Frontal cortex (tissue), 4 donors: Measurements from ENCODE around the gene TMLHE. TPM values are rescaled to one million over a fixed set of nuclear protein-coding genes. Genes with fewer than 3 reads are reported as not detected.
A peak's percentile ranks its signal among the peaks of the same experiment; 100 is the strongest.
"Not testable (repeated sequence)": the region's sequence is repeated elsewhere in the genome, so short reads cannot be mapped to it uniquely, and the experiment has no call there.

Experiments
- DNase-seq, 2 donors: peaks; one replicate each; pipeline ENCODE4 v3.0.0; 2012; ENCODE audit warnings: low spot score in 2 of 2
- FAIRE-seq: peaks from 2 replicates; lab custom pipeline; 2012; peaks lifted over from hg19 to GRCh38; lab: Jason Lieb, UNC
- total RNA-seq: library from RNA; depleted of rRNA; stranded (reverse); fragments of >200 nt; gene quantifications from one replicate; pipeline ENCODE4 v1.2.3, GENCODE V29; 2014
- donor health status: control.
- donor health status: control.
- donor health status: control.

The TMLHE gene, protein sequence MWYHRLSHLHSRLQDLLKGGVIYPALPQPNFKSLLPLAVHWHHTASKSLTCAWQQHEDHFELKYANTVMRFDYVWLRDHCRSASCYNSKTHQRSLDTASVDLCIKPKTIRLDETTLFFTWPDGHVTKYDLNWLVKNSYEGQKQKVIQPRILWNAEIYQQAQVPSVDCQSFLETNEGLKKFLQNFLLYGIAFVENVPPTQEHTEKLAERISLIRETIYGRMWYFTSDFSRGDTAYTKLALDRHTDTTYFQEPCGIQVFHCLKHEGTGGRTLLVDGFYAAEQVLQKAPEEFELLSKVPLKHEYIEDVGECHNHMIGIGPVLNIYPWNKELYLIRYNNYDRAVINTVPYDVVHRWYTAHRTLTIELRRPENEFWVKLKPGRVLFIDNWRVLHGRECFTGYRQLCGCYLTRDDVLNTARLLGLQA
- total RNA-seq = 24.1 TPM

DNA sequence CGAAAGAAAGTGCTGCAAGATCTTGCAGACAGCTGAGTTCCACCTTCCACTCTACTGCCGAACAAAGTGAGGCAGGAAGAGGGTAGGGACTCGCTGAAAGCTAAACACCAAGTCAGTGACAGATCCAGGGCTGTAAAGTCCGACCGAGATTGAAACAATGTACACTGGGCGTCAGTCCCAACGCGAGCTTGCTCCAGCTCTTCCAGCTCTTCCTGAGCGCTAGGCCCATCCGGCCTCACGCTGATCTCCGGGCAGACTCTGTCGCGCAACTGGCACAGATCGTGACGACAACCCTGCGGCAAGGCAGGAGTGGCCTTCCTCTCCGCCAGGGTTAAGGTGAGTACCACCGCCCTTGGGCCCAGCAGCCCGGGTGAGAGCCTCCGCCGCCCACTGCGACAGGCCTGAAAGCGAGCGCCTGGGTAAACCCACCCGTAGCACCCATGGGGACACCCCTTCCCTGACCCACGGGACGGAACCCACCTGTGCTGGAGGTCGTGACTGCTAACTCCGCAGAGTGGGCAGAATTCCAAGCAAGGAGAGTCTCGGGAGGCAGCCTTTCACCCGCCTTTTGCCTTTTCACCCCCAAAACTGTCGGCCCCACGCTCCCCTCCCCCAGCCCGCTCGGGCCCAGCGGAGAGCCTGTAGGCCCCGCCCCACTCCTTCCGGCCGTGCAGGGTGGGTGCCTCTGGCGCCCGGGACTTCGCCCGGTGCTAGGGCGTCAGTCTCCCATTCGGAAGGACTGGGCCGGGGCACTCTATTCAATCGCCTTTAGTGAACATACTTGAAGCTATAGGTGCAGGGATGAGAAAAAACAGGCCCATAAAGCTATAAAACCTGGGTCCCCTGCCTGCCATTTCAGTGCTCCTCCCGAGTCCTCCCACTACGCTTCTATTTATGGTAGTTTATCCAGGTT, at the start of gene TMLHE, which contains the start of gene SPRY3:
Gene TMLHE (minus strand): TSS at position 641 of the 913 bp plus-strand sequence. CDS start 67,676 bp downstream, outside the sequence.
Gene SPRY3 (plus strand): TSS at position 275 of the 913 bp plus-strand sequence.
- peak in 1 of 2 donors; percentile 27 for DNase-seq
- FAIRE-seq = no peak

DNA sequence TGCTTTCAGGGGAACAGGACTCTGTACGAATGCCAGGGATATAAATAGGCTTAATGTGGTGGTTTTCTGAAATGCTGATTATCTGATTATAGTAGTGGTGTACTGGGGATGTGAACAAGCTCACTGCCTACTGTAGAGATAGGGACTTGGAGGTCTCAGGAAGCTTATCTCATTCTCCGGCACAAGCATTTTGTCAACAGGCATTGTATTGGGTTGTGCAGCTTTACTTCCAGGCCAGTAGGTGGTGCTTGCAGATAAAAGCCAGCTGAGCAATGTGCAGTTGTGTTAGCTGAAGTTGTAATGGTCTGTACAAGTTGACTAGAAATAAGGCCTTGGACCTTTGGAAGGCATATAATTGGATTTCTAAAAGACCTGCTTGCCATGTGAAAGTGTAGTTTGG, 49.5 kb upstream of the TMLHE start:
- DNase-seq = no peak
- no peak for FAIRE-seq

DNA sequence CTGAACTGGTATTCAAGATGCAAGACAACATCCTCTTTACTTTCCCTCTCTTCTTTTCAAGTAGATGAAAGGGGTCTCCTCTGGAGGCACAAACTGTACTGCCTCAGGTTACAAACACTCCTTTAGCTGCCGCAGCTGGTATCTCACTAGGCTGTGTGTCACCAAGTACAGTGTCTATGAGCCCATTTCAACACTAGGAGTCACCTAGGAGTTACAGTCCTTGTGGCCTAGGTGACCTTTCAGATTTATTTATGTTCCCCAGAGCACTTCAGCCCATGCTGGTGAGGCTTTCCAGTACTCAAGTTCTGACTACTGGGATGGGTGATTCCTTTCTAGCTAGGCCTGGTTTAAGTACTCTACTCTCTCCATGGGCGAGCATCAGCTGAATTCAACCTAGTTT, 32.4 kb upstream of the TMLHE start:
- FAIRE-seq (no peak), DNase-seq (no peak)

DNA sequence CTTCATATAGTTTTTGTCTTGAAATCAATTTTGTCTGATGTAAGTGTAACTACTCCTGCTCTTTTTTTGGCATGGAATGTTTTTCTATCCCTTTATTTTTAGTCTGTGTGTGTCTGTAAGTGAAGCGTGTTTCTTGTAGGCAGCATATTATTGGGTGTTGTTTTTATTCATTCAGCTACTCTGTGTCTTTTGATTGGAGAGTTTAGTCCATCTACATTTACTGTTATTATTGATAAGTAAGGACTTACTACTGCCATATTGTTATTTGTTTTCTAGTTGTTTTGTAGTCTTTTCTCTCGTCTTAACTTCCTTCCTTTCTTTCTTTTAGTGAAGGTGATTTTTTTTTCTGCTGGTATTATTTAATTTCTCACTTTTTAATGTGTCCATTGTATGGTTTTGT, 30.5 kb upstream of the TMLHE start:
- DNase-seq (no peak), FAIRE-seq (no peak)

DNA sequence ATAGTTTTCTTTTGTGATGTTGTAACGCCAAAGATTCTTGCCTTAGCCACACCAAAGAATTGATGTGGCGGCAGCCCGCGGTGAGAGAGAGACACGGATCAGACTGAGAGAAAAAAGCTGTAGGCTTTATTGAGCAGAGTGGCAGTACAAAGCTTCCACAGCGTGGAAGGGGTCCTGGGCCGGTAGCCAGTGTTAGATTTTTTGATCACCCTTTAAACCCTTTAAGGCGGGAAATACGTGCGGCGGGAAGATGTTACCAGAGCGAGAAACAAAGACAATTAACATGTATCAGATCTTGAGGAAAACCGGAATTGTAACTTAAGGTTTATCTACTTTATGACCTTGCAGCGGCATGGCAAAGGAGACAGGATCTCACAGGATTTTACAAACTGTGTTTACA, 28.6 kb upstream of the TMLHE start:
- FAIRE-seq, DNase-seq: not testable (repeated sequence)

DNA sequence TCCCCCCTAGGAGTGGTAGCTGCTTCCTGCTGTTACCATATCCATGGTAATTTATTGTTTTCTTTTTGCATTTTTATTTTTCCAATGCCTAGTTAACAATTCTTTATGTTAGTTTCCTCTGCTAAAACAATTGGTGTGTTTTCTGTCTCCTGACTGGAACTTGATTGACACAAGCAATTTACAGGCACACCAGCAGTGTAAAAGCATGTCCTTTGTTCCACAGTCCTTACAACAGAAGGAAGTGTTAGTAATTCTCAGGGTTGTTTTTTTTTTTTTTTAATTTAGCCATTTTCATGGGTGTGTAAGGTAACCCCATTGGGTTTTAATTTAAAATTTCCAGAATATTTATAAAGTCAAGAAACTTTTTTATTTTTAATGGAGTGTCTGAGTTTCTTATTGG, 25.0 kb upstream of the TMLHE start:
- DNase-seq (no peak), FAIRE-seq (no peak)

DNA sequence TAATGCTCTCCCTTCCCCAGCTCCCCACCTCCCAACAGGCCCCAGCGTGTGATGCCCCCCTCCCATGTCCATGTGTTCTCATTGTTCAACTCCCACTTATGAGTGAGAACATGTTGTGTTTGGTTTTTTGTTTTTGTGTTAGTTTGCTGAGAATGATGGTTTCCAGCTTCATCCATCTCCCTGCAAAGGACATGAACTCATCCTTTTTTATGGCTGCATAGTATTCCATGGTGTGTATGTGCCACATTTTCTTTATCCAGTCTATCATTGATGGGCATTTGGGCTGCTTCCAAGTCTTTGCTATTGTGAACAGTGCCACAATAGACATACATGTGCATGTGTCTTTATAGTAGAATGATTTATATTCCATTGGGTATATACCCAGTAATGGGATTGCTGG, 22.3 kb upstream of the TMLHE start:
- FAIRE-seq, DNase-seq: not testable (repeated sequence)

DNA sequence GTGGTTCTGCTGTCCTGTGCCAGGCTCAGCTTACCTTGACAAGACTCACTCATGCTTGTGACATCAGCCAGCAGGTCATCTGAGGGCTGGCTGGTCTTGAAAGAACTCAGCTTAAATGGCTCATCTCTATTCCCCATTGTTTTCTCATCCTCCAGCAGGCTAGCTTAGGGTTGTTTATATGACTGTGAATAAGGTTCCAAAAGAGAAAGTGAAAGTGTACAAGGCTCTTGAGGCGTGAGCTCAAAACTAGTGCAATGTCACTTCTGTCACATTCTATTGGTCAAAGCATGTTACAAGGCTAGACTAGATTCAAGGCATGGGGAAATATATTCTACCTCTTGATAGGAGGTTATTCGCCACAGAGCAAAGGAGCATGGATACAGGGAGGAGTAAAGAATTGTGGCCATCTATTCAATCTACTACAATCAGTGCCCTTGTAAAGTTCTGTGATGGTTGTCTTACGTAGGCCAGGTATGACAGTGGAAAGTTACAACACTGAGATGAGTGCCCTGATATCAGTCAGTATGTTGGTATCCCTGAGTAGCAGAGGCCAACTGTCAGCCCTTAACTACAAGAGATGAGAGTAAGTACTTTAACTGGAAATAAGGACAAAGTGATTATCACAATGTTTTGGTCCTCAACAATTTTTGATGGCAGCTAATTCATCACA, 19.8 kb upstream of the TMLHE start:
- FAIRE-seq (no peak), DNase-seq (no peak)

DNA sequence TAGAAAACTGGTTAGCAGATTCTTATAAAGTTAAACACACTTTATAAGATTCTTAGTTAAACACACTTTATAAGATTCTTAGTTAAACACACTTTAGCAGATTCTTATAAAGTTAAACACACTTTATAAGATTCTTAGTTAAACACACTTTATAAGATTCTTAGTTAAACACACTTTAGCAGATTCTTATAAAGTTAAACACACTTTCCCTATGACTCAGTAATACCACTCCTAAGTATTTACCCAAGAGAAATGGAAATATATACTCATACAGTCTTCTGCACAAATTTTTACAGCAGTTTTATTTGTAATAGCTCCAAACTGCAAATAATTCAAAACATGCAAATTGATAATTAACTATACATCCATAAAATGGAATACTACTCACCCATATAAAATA, 7.4 kb upstream of the TMLHE start:
- DNase-seq = not testable (repeated sequence)
- FAIRE-seq = peak; percentile 23

DNA sequence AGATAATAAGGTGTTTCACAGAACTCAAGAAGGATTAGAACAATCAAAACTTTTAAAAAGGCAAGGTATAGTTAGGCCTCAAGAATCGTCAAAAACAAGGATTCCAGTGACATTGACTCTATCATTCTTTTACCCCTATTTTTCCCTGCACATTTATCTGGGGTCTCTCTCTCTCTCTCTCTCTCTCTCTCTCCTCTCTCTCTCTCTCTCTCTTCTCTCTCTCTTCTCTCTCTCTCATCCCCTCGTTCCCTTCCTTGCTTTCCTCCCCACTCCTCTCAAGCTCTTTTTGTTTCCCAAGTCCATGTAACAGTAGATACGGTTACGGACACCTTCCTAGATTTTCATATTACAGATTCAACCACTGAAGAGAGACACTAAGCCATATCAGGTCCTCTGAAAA, 3.2 kb upstream of the TMLHE start:
- DNase-seq (no peak), FAIRE-seq (no peak)

DNA sequence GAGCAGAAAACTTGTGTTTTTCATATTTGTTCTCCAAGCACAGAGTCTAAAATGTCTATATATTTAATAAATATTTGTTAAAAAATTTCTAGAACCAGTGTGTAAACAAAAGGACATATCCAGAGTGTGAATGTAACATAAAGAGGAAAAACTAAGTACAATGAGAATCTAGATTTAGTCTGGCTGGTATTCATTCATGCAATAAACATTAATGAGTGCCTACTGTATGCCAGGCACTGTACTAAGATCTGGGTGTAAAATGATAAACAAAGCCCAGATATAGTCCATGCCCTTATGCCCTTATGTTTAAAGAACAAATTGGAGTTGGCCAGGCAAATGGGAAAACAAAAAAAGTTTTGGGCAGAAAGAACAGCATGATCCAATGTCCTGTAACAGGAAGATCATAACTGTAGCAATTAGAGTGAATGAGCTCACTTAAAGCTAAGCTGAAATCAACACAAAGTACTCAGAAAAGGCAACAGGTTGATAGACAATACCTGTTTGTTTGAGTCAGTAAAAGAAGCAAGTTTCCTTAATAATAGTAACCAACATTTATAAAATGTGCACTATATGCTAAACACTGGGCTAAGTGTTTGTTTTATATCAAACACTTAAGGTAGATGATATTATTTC, 1.3 kb upstream of the TMLHE start:
- DNase-seq (no peak), FAIRE-seq (no peak)

DNA sequence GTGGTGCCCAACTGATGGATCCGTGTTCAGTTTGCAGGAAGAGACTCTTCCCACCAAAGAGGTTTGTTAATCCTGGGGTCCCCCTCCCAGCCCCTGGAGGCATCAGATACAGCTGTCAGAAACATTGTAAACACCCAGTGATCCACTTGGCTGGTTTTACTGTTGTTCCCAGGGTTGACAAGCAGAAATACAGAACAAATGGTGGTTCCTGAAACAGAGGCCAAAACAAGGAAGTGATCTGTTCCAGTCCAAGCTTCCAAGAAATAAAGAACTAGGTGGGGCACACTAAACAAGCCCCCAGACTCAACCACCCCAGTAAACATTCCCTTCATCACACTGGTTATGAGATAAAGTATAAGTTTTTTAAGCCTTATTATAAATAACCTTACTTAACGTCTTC, 1.4 kb downstream of the TMLHE start:
- DNase-seq = no peak
- FAIRE-seq = no peak

DNA sequence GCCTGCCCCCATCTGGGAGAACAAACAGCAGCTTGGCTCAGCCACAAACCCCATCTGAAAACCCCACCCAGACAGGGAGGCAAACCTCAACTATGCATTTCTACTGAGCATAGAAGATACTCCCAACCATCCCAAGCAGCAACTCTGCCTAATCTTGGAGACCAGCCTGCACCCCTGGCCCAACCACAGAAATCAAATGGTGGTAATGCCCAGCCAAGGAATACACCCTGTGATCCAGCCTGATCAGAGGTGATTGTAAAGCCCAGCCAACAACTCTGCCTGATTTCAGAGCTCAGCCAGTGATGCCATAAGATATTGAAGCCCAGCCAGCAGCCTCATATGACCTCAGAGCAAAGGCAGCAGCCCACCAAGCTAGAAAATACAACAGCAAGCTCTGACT, 19.8 kb downstream of the TMLHE start:
- DNase-seq = no peak
- no peak for FAIRE-seq

DNA sequence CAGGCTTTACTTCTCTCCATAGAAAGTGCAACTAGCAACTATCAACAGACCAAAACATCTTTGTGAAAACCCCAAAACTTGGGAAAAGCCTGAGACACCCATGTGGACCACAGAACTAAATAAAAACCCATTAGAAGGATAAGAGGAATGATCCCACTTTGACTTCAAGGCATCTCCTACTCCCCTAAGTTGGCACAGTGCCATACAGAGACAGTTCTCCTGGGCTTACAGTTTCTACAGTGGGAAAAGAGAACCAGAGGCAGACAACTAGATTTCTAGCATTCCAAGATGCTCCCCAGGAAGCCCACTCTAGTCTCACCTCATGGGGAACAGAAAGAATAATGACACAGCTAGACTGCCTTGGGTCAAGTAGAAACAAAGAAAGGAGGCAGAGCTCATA, 20.4 kb downstream of the TMLHE start:
- no peak for FAIRE-seq
- no peak for DNase-seq

DNA sequence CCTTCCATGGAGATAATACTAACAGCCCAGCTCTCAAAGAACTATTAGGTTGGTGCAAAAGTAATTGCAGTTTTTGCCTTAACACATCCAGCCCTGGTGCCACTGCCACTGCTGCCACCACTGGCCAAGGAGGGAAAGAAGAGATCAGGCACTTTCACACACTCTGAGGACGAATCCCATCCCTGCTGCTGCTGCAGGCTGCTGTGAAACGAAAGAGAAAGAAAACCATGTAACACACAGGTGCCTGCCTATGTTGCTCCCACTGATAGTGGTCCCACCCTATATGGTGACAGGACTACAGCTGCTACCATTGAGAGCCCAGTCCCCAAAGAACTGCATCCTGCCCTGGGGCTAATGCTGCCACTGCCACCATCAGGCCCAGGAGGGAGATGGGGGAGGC, 35.1 kb downstream of the TMLHE start:
- DNase-seq = no peak
- no peak for FAIRE-seq

DNA sequence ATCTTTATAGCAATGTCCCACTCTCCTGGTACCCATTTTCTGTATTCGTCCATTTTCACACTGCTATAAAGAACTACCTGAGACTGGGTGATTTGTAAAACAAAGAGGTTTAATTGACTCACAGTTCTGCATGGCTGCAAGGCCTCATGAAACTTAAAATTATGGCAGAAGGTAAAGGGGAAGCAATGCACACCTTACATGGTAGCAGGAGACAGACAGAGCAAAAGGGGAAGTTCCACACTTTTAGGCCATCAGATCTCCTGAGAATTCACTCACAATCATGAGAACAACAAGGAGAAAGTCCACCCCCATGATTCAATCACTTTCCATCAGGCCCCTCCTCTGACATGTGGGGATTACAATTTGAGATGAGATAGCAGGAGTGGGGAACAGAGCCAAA, 49.7 kb downstream of the TMLHE start:
- FAIRE-seq = no peak
- DNase-seq = no peak

DNA sequence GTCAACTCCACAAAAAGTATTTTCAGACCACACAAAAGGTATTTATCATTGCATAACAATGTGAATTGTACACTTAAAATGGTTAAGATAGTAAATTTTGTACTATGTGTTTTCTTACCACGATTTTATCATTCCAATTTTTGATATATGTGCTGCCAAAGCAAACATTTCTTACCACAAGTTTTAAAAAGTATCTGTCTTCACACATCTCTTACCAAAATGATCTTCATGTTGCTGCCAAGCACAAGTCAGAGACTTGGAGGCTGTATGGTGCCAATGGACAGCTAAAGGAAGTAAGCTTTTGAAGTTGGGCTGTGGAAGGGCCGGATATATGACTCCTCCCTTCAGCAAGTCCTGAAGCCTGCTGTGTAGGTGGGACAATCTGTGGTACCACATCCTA, 67.9 kb downstream of the TMLHE start:
- no peak for FAIRE-seq
- no peak for DNase-seq

DNA sequence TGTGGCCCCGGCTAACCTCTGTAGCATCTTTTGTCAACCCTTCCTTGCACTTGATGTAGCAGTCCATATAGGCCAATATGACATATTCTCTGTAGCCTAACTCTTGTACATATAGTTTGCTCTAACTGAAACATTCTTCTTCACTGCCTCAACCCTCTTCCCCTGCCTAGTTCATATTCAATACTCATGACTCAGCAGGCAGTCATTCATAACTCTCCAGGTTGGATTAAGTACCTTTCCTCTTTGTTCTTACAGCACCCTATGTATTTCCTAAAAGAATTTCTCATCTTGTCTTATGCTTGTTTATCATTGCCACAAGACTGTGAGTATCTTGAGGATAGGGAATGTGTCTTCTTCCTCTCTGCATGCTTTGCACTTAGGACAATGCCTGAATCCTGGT, 76.9 kb downstream of the TMLHE start:
- DNase-seq (no peak), FAIRE-seq (no peak)

DNA sequence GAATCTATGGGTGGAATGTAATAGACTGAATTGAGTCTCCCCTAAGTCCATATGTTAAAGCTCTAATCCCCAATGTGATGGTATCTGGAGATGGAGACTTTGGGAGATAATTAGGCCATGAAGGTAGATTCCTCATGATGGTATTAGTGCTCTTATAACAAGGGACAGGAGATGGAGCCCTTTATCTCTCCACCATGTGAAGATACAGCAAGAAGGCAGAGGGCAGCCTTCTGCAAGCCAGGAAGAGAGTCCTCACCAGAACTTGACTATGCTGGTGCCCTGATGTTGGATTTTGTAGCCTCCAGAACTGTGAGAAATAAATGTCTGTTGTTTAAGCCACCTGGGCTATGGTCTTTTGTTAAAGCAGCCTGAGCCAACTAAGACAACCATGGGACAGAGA, 78.0 kb downstream of the TMLHE start:
- FAIRE-seq (no peak), DNase-seq (no peak)

DNA sequence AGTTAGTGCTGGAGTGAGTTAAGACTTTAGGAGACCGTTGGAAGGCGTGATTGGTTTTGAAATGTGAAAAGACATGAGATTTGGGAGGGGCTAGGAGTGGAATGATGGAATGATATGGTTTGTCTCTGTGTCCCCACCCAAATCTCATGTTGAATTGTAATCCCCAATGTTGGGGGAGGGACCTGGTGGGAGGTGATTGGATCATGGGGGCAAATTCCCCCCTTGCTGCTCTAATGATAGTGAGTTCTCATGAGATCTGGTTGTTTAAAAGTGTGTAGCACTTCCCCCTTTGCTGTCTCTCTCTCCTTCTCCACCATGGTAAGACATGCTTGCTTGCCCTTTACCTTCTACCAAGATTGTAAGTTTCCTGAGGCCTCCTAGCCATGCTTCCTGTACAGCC, 85.7 kb downstream of the TMLHE start:
- FAIRE-seq, DNase-seq: not testable (repeated sequence)
